ENCODE measurements around the gene COL7A1. TPM values are rescaled to one million over a fixed set of nuclear protein-coding genes. Genes with fewer than 3 reads are reported as not detected.

COL7A1 gene
- total RNA-seq, 2 experiments from 2014 or later: 4.1 to 10.8 TPM

GRCh38 chr3:48548126-48548525 is 47.0 kb downstream of the COL7A1 start:
- Histone ChIP-seq H3K4me1 (ENCODE audit: insufficient read depth, low read length, poor library complexity, severe bottlenecking) (no peaks in the 10 kb centered on the region), H3K9me3 (ENCODE audit: low read length) (no peaks in the 10 kb centered on the region), H3K9me2 (ENCODE audit: insufficient read depth, low read length) (no peaks in the 10 kb centered on the region), H3K79me2 (ENCODE audit: insufficient read depth, low read depth, low read length) (no peaks in the 10 kb centered on the region), H4K20me1 (ENCODE audit: insufficient read depth, low read length) (no peaks in the 10 kb centered on the region), H2AFZ (ENCODE audit: low read length) (no peak overlapping the region), H3K27ac (ENCODE audit: low read depth, low read length, poor library complexity, severe bottlenecking) (no peak overlapping the region), H3K36me3 (ENCODE audit: insufficient read depth, low read length) (no peaks in the 10 kb centered on the region), H3K4me3 (ENCODE audit: low read depth, low read length, poor library complexity, severe bottlenecking) (no peak overlapping the region), H3K4me2 (ENCODE audit: low read length) (no peak overlapping the region)
- DNase-seq (ENCODE audit: low spot score): no peak
- TF ChIP-seq EZH2phosphoT487 (IDR thresholded peaks at IDR 0.05; ENCODE audit: borderline replicate concordance, low read depth, low read length) (no peak), CTCF (conservative IDR thresholded peaks at IDR 0.05; ENCODE audit: low read length) (no peak)
- CTCF ChIA-PET (ENCODE audit: unreplicated experiment): interaction anchor here (1.8 kb wide), 1 partner anchor 112 kb away, joined by 9 read pairs; no protein-coding TSS in a partner anchor
- intact Hi-C loops (cut with micrococcal nuclease; ENCODE audit: unreplicated experiment): loop anchor here (1.0 to 5.0 kb wide), 4 partner anchors 41 to 276 kb away; no protein-coding TSS in a partner anchor
- POLR2A ChIA-PET: no interaction called here
- no TSS peak for BruUV-seq (replicated peaks)

- no peak overlapping the region for H3K4me3 ChIP-seq (ENCODE audit: low read depth, low read length, poor library complexity, severe bottlenecking)
- H3K79me2 ChIP-seq (ENCODE audit: insufficient read depth, low read depth, low read length): no peaks in the 10 kb centered on the region
- no peak overlapping the region for H3K27ac ChIP-seq (ENCODE audit: low read depth, low read length, poor library complexity, severe bottlenecking)
- H3K4me2 ChIP-seq (ENCODE audit: low read length): no peak overlapping the region
- H2AFZ ChIP-seq (ENCODE audit: low read length): no peak overlapping the region
- intact Hi-C loops (cut with micrococcal nuclease; ENCODE audit: unreplicated experiment): loop anchor here (5.0 kb wide), 2 partner anchors 39 to 274 kb away; no protein-coding TSS in a partner anchor
- DNase-seq (ENCODE audit: low spot score): no peak
- CTCF ChIA-PET (ENCODE audit: unreplicated experiment): no interaction called here
- no peaks in the 10 kb centered on the region for H3K9me2 ChIP-seq (ENCODE audit: insufficient read depth, low read length)
- no peaks in the 10 kb centered on the region for H3K36me3 ChIP-seq (ENCODE audit: insufficient read depth, low read length)
- no TSS peak for BruUV-seq (replicated peaks)
- TF ChIP-seq CTCF (conservative IDR thresholded peaks at IDR 0.05; ENCODE audit: low read length): no peak
- TF ChIP-seq EZH2phosphoT487 (IDR thresholded peaks at IDR 0.05; ENCODE audit: borderline replicate concordance, low read depth, low read length): no peak
- no peaks in the 10 kb centered on the region for H4K20me1 ChIP-seq (ENCODE audit: insufficient read depth, low read length)
- H3K9me3 ChIP-seq (ENCODE audit: low read length): no peaks in the 10 kb centered on the region
- POLR2A ChIA-PET: interaction anchor here (0.7 to 1.1 kb wide), 2 partner anchors 10 to 67 kb away, joined by 3 read pairs; no protein-coding TSS in a partner anchor
- H3K4me1 ChIP-seq (ENCODE audit: insufficient read depth, low read length, poor library complexity, severe bottlenecking): no peaks in the 10 kb centered on the region
Observed at GRCh38 chr3:48546203-48546829, 48.8 kb downstream of the COL7A1 start.

- H3K79me2 ChIP-seq (ENCODE audit: insufficient read depth, low read depth, low read length): no peaks in the 10 kb centered on the region
- no peaks in the 10 kb centered on the region for H3K9me2 ChIP-seq (ENCODE audit: insufficient read depth, low read length)
- no peaks in the 10 kb centered on the region for H4K20me1 ChIP-seq (ENCODE audit: insufficient read depth, low read length)
- no TSS peak for BruUV-seq (replicated peaks)
- DNase-seq (ENCODE audit: low spot score): no peak
- no peaks in the 10 kb centered on the region for H3K36me3 ChIP-seq (ENCODE audit: insufficient read depth, low read length)
- no peaks in the 10 kb centered on the region for H3K9me3 ChIP-seq (ENCODE audit: low read length)
- no peak overlapping the region for H2AFZ ChIP-seq (ENCODE audit: low read length)
- intact Hi-C loops (cut with micrococcal nuclease; ENCODE audit: unreplicated experiment): no loop called here
- TF ChIP-seq EZH2phosphoT487 (IDR thresholded peaks at IDR 0.05; ENCODE audit: borderline replicate concordance, low read depth, low read length): no peak
- H3K4me2 ChIP-seq (ENCODE audit: low read length): no peak overlapping the region
- POLR2A ChIA-PET: no interaction called here
- CTCF ChIA-PET (ENCODE audit: unreplicated experiment): no interaction called here
- H3K4me1 ChIP-seq (ENCODE audit: insufficient read depth, low read length, poor library complexity, severe bottlenecking): no peaks in the 10 kb centered on the region
- no peak overlapping the region for H3K27ac ChIP-seq (ENCODE audit: low read depth, low read length, poor library complexity, severe bottlenecking)
- H3K4me3 ChIP-seq (ENCODE audit: low read depth, low read length, poor library complexity, severe bottlenecking): no peak overlapping the region
Observed at GRCh38 chr3:48544141-48544540, 51.0 kb downstream of the COL7A1 start.
